Stimulated activated CD8-positive, alpha-beta memory T cell treated with anti-CD3 and anti-CD28 coated beads, Interleukin-12 subunit alpha, Interleukin-12 subunit beta, amount 100 ng/mL, for 1 hour (primary cell): Measurements from ENCODE around the gene DDX10.

Experiments
- DNase-seq: peaks from one replicate; pipeline ENCODE4 v3.0.0-alpha.2; 2020; ENCODE audit warnings: low read depth

The DDX10 gene

DNA sequence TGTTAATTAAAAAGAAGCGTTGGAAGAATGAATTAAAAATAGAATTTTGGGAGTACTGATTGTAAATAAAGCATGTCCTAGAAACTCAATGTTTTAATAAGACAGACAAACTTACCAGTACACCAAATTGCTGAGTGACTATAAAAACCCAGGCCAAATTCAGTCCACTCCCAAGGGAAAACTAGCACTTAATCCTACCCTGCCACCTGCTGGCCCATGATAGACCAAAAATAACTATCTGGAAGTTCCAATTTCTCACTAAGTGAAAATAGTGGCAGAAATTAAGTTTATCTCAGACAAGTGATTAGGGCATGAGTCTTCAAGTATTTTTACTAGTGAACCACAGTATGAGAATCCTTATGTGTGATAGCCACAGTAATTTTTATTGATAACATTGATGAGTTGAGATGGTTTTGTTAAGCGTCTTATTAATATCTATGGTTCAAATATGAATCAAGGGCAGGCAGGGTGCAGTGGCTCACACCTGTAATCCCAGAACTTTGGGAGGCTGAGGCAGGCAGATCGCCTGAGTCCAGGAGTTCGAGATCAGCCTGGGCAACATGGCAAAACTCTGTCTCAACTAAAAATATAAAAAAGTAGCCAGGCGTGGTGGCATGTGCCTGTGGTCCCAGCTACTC lies 9.8 kb upstream of the DDX10 start:
- no peak for DNase-seq

DNA sequence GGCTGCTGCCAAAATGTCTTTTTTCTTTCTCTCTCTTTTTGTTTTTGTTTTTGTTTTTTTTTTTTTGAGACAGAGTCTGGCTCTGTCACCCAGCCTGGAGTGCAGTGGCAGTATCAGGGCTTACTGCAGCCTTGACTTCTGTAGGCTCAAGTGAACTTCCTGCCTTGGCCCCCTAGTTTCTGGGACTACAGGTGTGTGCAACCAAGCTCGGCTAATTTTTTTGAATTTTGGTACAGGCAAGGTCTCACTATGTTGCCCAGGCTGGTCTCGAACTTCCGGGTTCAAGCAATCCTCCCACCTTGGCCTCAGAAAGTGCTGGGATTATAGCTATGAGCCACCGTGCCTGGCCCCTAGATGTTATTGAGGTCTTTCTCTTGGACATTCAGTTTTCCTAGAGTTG lies 2.2 kb upstream of the DDX10 start:
- DNase-seq, result no peak

DNA sequence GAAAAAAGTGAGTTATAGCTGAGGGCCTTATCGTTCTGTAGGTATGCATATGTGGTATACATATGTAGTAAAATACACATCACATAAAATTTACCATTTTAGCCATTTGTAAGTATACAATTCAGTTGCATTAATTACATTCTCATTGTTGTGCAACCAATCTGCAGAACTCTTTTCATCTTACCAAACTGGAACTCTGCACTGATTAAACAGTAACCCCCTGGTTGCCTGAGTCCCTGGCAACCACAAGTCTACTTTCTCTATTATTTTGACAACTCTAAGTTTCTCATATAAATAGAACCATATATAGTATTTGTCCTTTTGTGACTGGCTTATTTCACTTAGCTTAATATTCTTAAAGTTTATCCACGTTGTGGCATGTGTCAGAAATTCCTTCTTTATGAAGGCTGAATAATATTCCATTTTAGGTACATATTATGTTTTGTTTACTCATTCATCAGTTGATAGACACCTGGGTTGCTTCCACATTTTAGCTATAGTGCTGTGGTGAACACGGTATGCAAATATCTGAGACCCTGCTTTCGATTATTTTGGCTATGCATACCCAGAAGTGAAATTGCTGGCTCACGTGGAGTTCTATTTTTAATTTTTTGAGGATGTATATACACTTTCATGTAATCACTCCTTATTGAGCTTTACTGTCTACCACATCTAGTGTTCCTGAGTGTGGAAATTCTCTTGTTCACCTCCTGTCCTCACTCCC lies 1.6 kb upstream of the DDX10 start:
- DNase-seq, result no peak

DNA sequence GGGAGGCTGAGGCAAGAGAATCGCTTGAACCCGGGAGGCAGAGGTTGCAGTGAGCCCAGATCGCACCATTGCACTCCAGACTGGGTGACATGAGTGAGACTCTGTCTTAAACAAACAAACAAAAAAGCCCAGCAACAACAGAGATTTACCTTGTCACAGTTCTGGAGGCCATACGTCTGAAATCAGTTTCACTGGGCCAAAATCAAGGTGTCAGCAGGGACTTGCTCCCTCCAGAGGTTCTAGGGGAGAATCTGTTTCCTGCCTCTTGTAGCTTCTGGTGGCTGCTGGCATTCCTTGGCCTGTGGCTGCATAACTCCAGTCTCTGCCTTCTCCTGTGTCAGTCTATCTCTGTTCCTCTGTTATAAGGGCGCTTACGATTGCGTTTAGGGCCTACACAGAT lies 1.5 kb downstream of the DDX10 start:
- DNase-seq, result no peak

DNA sequence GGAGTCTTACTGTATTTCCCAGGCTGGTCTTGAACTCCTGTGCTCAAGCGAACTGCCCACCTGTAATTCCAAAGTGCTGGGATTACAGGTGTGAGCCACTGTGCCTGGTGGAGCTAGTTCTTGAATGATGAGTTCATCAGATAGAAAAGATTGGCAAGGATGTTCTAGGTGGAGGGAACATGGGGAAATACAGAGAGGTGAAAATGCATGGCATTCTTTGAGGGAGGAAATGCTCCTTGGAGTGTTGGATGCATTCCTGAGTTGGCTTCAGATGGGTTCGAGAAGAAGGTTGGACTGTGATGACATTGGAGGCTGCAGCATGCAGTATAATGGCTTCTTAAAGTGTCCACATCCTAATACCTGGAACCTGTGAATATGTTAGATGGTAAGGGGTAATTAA lies 4.4 kb downstream of the DDX10 start:
- no peak for DNase-seq

DNA sequence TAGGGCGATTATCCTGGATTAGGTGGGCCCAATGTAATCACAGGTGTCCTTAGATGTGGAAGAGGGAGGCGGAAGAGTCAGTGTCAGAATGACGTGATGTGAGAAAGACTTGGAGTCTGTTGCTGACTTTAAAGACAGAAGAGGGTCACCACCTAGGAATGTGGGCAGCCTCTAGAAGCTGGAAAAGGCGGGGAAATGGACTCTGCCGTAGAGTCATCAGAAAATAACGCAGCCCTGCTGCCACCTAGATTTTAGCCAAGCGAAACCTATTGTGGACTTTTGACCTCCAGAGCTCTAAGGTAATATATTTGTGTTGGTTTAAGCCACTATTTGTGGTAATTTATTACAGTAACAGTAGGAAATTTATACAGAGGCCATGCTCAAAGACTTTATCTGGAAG lies 4.8 kb downstream of the DDX10 start:
- no peak for DNase-seq

DNA sequence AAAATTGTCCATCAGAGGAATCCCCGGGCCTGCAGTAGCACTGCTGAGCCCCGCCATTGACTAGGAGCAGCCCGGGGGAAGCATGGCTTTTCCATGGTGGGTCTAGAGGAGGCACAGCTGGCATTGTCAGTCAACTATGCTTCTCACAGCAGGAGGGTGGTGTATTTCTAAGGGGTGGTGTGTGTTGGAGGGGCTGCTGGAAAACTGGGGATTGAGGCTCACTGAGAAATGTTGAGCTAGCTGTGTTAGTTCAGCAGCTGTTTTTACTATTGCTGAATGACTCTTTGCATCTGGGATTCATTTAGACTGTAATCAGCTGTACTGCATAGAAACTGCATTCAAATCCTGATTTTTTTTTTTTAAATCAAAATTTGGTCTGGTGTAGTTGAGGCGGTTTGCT lies 5.6 kb downstream of the DDX10 start:
- no peak for DNase-seq

DNA sequence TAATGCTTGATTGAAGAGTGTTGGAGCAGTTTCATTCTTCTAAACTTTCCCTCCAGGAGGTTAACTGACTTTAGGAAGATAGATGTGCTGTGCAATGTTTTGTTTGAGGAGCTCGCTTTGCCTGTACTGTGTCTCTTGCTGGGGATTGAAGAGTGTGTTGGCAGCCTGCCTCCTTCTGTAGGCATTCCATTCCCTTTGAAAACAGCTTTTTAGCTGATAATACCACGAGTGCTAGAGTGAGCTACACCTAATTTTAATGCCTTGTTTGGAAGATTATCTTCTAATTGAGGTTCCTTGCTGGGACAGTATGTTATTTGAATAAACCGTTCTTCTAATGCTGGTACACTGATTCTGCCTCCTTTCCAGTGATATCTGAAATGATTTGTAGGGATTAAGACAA lies 7.2 kb downstream of the DDX10 start:
- DNase-seq, result no peak

DNA sequence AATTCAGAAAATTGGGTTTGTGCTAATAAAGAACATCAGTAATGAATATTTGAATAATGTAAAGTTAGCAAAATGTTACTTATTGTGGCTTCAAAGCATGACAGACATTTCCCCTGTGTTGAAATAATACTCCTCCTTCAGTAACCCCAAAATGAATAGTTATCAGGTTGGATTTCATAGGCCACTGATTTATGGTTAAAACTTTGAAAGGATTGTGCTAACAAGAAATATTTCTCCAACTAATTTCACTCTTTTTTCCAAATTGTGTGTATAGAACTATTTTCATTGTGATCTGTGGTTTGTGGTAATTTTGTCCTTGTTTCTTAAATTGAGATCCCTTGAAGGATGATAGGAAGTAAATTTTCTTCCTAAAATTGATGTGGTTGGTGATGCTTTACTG lies 7.9 kb downstream of the DDX10 start:
- no peak for DNase-seq

DNA sequence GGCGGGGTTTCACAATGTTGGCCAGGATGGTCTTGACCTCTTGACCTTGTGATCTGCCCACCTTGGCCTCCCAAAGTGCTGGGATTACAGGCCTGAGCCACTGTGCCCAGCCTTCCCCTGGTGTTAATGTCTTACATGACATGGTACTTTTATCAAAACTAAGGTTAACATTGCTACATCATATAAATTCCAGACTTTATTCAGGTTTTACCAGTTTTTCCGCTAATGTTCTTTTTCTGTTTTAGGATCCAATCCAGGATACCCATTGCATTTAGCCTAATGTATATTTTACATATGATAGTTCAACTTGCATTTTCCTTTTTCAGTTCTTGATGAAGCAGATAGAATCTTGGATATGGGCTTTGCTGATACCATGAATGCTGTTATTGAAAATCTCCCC lies 14.2 kb downstream of the DDX10 start:
- DNase-seq, result no peak

DNA sequence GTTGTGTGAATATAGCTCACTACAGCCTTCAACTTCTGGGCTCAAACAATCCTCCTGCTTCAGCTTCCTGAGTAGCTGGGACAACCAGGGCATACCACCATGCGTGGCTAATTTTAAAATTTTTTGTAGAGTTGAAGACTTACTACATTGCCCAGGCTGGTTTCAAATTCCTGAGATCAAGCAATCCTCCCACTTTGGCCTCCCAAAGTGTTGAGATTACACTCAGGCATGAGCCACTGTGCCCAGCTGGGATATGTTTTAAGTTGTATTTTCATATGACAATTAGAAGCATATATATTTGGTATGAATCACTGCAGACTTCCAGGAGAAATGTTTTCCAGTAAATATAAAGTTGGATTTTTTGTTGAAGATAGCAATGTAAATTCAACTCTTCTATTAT lies 15.4 kb downstream of the DDX10 start:
- DNase-seq, result no peak

DNA sequence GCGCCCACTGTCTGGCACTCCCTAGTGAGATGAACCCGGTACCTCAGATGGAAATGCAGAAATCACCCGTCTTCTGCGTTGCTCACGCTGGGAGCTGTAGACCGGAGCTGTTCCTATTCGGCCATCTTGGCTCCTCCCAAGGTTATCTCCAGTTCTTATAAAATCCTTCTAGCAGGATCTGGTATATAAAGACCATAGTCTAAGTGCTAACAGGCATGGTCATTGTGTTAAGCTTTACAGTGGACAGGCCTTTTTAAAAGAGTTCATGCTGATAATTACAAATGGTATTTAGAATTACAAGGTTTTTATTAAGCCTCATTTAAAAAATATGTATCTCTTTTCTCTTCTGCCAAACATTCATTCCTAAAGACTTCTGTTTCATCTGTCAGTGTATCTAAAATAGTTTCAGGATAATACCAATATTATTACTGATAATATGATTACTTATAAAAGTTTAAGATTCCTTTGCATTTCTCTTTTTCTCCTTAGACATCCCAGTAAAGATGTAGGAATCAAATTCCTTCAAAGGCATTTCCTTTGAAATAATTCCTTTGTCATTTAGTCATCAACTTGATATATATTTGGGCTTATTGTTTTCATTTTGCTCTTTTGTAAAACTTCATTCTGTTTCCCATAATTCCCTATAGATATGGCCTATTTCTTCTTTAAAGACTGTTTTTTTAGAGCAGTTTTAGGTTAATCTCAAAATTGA lies 20.7 kb downstream of the DDX10 start:
- DNase-seq, result no peak

DNA sequence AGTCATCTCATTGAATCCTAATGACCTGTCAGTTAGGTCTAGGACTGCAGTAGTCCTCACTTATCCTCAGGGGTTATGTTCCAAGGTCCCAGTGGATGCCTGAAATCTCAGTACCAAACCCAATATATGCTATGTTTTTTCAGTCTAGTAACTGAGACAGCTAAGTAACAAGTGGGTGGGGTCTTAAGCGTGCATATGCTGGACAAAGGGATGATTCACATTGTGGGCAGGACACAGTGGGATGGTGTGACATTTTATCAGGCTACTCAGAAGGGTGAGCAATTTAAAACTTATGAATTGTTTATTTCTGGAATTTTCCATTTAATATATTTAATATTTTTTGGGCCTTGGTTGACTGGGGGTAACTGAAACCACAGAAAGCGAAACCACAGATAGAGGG lies 29.0 kb downstream of the DDX10 start:
- DNase-seq, result no peak

DNA sequence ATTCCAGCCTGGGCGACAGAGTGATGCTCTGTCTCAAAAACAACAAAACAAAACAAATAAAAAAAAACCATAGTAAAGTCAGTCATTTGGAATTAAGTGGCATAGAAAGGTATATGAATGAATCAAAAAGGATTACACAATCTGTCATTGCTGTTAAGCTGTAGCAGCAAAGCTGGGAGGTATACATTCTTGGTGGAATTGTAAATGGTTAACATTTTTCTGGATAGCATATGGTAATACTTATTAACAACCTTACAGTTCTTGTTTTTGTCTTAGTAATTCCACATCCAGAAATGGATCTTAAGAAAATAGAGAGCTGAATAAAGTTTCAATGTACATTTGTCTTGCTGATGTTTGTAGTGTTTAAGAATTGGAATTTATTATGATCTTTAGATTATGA lies 30.0 kb downstream of the DDX10 start:
- no peak for DNase-seq

DNA sequence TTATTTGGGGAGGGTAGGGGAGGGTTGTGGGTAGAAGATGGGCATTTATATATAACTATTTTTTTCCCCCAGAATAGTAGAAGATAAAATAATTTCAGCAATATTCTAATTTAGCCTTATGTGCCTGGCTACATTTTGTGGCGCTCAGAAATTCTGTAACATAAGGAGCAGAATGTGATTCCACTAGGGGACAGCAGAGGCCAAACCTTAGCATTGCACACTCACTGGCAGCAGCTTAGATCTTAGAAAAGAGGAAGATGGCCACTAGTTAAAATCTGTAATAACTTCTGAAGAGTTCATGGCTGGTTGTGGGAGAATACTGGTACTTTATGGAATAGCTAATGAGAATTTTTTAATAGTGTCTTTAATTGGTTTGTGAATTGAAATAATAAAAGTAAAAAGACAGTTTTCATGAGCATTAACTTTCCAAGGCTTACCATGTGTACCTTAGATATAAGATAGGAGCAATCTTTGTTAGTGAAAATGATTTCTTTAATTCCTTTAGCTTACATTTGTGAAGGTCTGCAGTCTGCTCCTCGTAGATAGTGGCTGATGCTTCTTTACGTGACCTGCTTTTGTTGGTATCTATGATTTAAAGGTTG lies 33.1 kb downstream of the DDX10 start:
- no peak for DNase-seq

DNA sequence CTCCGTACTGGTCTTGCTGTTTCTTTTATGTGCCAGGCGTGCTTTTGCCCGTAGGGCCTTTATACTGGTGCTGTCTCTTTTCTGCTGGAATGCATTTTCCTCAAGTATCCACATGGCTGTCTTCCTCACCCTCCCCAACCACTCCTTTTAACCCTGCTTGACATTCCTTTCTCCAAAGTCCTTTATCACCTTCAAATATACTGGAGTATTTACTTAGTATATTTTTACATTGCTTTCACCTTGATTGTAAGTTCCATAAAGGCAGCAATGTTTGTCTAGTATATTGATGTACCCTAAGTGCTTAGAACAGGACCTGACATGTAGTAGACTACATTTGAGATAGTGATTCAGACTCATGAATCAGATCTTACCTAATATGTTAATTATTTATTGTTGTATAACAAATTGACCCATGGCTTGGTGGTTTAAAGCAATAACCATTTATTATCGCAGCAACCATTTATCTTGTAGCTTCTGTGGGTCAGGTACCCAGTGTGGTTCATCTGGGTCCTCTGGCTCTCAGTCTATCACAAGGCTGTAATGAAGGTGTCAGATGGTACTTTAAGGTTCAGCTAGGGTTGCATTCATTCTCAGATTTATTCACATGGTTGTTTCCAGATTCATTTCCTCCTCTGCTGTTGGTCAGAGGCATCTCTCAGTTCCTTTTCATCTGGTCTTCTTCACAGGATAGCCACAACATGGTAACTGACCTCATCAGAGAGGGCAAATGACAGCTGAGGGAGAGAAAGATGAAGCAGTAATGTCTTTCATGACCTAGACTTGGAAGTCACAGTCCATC lies 34.2 kb downstream of the DDX10 start:
- DNase-seq, result no peak

DNA sequence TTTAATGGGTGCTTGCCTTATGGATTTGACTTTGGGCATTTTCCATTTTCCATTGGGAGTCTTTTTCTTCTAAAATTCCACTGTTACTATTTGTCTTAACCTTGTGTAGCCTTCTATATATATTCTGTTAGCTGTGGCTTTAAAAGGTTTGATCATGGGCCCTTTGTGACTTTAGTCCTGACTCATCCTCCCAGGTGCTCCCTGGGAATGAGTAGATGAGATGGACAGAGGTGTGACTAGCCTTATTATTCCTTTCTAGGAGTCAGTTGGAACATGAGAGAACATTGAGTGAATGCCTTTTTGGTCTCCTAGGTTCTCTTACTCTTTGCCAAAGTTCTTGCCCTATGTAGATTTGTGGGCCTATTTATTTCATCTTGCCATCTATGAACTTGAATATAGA lies 39.0 kb downstream of the DDX10 start:
- DNase-seq, result no peak

DNA sequence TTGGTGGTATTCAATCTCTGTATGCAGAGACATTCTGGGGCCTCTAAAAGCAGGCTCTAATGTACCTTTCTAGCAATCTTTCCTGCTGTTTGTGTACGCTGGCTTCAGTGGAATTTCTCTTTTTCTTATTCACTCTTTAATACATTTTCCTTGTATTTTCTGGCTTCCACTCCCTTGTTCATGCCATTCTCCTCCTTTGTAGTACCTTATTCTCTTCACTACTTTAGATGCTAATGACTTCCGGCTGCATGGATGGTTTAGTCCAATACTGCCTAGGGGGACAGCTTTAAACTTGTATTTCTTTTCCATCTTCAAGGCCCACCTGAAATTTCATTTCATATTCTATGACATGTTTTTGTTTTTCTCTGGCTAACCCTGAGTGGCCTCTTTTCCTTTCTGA lies 40.2 kb downstream of the DDX10 start:
- DNase-seq, result no peak

DNA sequence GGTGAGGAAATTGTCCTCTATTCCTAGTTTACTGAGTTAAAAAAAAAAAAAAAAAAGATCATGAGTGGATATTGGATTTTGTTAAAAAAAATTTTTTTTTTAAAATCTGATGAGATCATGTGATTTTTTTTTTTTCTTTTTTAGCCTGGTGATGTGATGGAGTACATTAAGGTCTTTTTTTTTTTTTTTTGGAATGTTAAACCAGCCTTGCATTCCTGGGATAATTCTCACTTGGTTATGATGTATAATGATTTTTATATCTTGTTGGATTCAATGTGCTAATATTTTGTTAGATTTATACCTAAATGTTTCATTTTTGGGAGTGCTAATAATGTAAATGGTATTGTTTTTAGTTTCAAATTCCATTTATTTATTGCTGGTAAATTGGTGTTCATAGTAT lies 43.3 kb downstream of the DDX10 start:
- DNase-seq, result no peak

DNA sequence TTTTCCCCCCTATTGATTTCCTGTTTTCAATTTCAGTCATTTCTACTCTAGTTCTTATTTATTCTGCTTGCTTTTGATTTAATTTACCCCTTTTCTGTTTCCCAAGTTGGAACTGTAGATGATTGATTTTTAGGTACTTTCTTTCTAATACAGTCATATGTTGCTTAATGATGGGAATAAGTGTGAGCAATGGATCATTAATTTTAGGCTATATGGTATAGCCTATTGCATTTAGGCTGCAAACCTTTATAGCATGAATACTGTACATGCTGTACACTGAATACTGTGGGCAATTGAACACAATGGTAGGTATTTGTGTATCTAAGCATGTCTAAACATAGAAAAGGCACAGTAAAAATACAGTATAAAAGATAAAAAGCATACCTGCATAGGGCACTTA lies 44.9 kb downstream of the DDX10 start:
- DNase-seq, result no peak

DNA sequence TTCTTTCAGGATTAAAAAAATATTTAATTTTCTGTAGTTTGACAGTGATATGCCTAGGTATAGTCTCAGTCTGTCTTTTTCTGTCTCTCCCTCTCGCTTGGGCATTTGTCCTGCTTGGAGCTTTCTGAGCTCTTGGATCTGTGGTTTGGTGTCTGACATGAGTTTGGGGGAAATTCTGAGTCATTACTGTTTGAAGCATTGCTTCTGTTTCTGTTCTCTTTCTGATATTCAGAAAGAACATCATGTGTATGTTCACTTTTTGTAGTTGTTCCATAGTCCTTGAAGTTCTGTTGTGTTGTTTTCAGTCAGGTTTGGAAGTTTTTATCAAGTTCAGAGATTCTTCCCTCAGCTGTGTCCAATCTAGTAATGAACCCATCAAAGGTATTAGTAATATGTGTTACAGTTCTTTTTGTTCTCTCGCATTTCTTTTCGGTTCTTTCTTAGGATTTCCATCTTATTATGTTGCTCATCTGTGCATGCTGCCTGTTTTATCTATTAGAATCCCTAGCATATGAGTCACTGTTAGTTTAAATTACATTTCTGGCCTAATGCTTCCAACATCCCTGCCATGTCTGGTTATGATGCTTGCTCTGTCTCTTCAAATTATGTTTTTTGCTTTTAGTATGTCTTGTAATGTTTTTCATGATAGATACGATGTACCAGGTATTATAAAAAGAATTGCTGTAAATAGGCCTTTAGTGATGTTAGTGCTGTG lies 48.4 kb downstream of the DDX10 start:
- DNase-seq, result no peak

DNA sequence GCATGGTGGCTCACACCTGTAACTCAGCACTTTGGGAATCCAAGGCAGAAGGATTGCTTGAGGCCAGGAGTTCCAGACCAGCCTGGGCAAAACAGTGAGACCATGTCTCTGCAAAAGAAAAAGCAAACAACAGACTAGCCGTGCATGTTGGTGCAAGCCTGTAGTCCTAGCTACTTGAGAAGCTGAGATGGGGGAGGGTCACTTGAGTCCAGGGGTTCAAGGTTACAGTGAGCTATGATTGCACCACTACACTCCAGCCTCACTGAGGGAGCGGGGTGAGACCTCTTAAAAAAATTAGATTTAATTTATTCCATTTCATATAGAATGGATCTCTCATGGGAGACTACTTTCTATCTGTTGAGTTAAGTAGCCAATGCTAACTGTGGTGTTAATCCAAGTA lies 50.4 kb downstream of the DDX10 start:
- DNase-seq, result no peak
